Right cardiac atrium (tissue), 5 donors: ENCODE results near the gene RAB43. TPM values are rescaled to one million over a fixed set of nuclear protein-coding genes. Genes with fewer than 3 reads are reported as not detected.

Experiments
- ATAC-seq, 2 donors: fragments of 200-7000 bp; cut with Tn5 transposase; one replicate each; pipeline versions ENCODE4 v1.8.0 to v1.9.1; 2020; ENCODE audit warnings: moderate library complexity in 2 of 2, mild to moderate bottlenecking in 1 of 2
- DNase-seq, 3 donors: peaks; one replicate each; pipeline ENCODE4 v3.0.0-alpha.2; 2020
- H3K27ac ChIP-seq: one replicate; pipeline ENCODE4 v1.5.1; 2013; ENCODE audit warnings: mild to moderate bottlenecking, low read length, control low read depth, moderate library complexity
- H3K27me3 ChIP-seq: one replicate; pipeline ENCODE4 v1.6.1; 2013; ENCODE audit not compliant: control insufficient read depth, insufficient read depth
- H3K4me1 ChIP-seq: one replicate; pipeline ENCODE4 v1.6.1; 2013; ENCODE audit warnings: low read length; ENCODE audit not compliant: control insufficient read depth, insufficient read depth
- H3K4me3 ChIP-seq: one replicate; pipeline ENCODE4 v1.5.1; 2013; ENCODE audit warnings: low read length, control low read depth
- H3K9me3 ChIP-seq: one replicate; pipeline ENCODE4 v1.6.1; 2013; ENCODE audit warnings: low read length; ENCODE audit not compliant: control insufficient read depth
- WGBS: extraction: QIAGEN DNeasy Blood & Tissue Kit; methylation state at CpG from one replicate; pipeline ENCODE4 v1.1.7; 2013; 5-methylcytosine and 5-hydroxymethylcytosine counted together
- intact Hi-C, 4 donors: fragments of 100-400 bp; cut with DNase I; formaldehyde crosslinking; loops; one replicate each; pipeline versions ENCODE4 v1.11.0 to v1.14.0; 2022 to 2023
- polyA plus RNA-seq: library from polyadenylated mRNA; stranded (reverse); fragments of 200-250 nt; gene quantifications from one replicate; pipeline ENCODE4 v1.2.3, GENCODE V29; 2013
- total RNA-seq, 4 donors: library from RNA; stranded (reverse); fragmentation: NEBNext Ultra II Directional; extraction: Animal tissue kit (Norgen Biotek cat#: 25700); gene quantifications; one replicate each; pipeline ENCODE4 v1.2.1, GENCODE V29; 2021
- donor health status: healthy with polysubstance abuse.
- donor health status: DM: no; HTN: yes; CAD: no.
- donor health status: DM: no; HTN: no; CAD: no.
- donor health status: DM: no; HTN: yes; CAD: no; lungs with severe emphysema.
- donor health status: DM: yes; HTN: yes; CAD: no.

RAB43 gene
- total and polyA plus RNA-seq, 5 donors: 4.7 to 8.7 (median 6.6) TPM

DNA sequence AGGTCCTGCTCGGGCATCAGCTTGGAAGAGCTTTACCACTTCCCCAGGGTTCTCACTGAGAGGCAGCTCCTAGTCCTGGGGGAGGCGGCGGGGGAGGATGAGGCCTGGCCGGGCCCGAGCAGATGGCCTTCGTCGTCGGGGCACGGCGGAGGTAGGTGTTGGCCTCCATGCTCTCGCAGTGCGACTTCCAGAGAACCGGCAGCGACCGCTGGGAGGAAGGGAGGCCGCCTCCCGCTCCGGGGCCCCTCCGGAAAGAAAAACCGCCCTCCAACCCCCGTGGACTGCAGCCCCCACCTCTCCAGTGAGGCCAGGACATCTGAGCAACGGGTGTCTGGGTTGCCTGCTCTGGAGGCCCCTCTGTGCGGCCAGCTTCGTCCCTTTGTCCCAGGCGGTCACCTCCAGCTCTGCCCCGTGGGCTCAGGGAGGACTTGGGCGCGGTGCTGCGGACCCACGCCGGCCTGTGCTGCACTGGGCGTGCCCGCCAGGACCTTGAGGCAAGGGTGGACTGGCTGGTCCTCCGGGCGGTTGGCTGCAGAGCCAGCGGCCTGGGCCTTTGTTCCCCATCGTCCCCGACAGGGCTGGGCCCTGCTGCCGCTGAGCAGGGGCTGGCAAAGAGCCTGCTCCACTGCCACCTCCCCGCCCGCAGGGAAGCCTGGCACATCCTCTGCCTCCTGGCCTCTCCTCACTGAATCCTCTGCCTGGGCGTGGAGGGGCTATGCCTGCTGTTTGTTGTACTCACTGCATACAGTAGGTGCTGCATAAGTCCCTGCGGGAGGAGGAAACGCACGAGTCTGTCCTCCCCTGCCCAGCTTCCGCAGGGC, 74.7 kb downstream of the RAB43 start:
- Histone ChIP-seq H3K27ac (no peak overlapping the region), H3K27me3 (no peaks in the 10 kb centered on the region), H3K4me1 (peaks cover 2% of the 10 kb centered on the region), H3K4me3 (no peak overlapping the region), H3K9me3 (no peaks in the 10 kb centered on the region)
- WGBS: 89% methylated on average over 46 of the region's 46 CpGs
- peak; percentile 22 for ATAC-seq
- intact Hi-C loops: no loop called here
- DNase-seq: no peak

- Histone ChIP-seq H3K27me3 (no peaks in the 10 kb centered on the region), H3K9me3 (no peaks in the 10 kb centered on the region), H3K27ac (no peak overlapping the region), H3K4me3 (peak overlapping the region; percentile 24), H3K4me1 (no peaks in the 10 kb centered on the region)
- DNase-seq (no peak), ATAC-seq (peak; percentile 39 to 42)
- intact Hi-C loops: no loop called here
- WGBS: 24% methylated on average over 67 of the region's 67 CpGs
These were observed 75.4 kb downstream of the RAB43 start for GRCh38 chr3:129046037-129046731.

DNA sequence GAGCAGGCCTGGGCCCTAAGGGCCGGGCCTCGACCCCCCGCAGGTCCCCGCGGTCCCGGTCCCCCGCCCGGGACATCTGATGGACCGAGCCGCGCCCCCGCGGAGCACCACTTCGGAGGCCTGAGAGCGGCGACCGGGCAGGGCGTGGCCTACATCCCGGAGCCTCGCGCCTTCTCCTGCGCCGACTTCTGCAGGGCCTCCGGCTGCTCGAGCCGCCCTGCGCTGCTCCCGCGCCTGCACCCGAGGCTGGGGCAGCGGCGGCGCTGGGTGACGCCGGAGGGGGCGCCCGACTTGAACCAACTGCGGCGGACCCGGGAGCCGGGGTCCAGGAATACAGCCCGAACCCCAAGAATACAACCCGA, 75.9 kb downstream of the RAB43 start:
- intact Hi-C loops: no loop called here
- Histone ChIP-seq H3K4me1 (no peaks in the 10 kb centered on the region), H3K9me3 (no peaks in the 10 kb centered on the region), H3K27ac (no peak overlapping the region), H3K4me3 (peak overlapping the region; percentile 24), H3K27me3 (no peaks in the 10 kb centered on the region)
- ATAC-seq: peak; percentile 79 to 85
- 3% methylated on average over 43 of the region's 43 CpGs for WGBS
- DNase-seq: peak; percentile 57 to 83 (median 80)

DNA sequence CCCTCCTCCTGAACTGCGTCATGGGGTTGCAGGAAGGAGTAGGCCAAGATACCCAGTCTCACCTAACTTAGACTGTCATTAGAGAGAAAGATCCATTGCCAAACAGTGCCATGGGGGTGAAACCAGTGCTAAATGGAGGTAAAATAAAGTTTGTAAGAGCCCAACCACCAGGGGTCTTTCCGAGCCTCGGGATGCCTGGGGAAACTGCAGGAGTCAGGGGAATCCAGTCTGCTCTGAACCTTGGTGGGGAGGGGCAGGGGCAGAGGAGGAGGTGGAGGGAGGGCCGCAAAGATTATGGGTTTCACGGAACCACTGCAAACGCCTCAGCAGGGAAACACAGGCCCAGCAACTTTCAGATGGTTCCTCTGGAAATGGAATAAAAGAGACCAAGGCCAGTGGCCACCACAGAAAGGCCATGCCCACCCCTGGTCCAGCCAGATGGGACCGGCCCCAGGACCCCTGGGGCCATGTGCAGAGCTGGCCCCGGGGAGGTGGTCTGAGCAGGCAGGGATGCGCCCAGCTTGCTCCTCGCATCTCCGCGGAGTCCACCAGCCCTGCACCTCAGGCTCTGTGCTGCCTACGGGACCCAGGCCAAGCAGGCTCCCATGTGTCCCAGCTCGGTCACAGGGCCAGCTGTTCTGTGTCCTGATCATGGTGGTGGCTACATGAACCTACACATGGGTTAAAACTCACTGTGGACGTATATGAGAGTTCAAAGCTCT, 80.9 kb downstream of the RAB43 start:
- no peaks in the 10 kb centered on the region for H3K9me3 ChIP-seq
- H3K27ac ChIP-seq: no peak overlapping the region
- H3K27me3 ChIP-seq: no peaks in the 10 kb centered on the region
- intact Hi-C loops: no loop called here
- H3K4me3 ChIP-seq: no peak overlapping the region
- DNase-seq (peak in 1 of 3 donors; percentile 2), ATAC-seq (peak in 1 of 2 donors; percentile 10)
- WGBS: 83% methylated on average over 15 of the region's 15 CpGs
- H3K4me1 ChIP-seq: no peaks in the 10 kb centered on the region

DNA sequence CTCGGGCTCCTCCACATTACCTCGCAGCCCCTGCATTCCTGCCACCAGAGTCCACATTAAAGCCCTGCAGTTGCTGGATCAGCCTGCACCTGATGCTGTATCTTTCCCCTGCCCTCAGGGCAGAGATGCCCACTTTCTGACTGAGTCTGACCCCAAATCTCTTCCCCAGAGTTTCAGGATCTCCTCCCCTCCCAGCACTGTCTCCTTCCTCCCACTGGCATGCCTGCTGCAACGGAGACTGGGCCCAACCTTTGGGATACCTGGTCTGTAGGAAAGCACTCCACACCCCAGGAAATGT, 81.6 kb downstream of the RAB43 start:
- DNase-seq: peak in 1 of 3 donors; percentile 2
- Histone ChIP-seq H3K9me3 (no peaks in the 10 kb centered on the region), H3K27me3 (no peaks in the 10 kb centered on the region), H3K27ac (no peak overlapping the region), H3K4me1 (no peaks in the 10 kb centered on the region), H3K4me3 (no peak overlapping the region)
- WGBS: 73% methylated on average over 3 of the region's 3 CpGs
- intact Hi-C loops: no loop called here
- ATAC-seq: no peak

- Histone ChIP-seq H3K9me3 (no peaks in the 10 kb centered on the region), H3K4me3 (no peak overlapping the region), H3K27ac (no peak overlapping the region), H3K27me3 (no peaks in the 10 kb centered on the region), H3K4me1 (no peaks in the 10 kb centered on the region)
- DNase-seq: peak in 2 of 3 donors; percentile 21 to 77
- intact Hi-C loops: no loop called here
- WGBS: 66% methylated on average over 14 of the region's 14 CpGs
- ATAC-seq: peak; percentile 15 to 36
These were observed 82.1 kb downstream of the RAB43 start for GRCh38 chr3:129039271-129040038.

GRCh38 chr3:129038121-129038855, 83.3 kb downstream of the RAB43 start:
- ATAC-seq (no peak), DNase-seq (peak in 1 of 3 donors; percentile 4)
- H3K9me3 ChIP-seq: no peaks in the 10 kb centered on the region
- no peak overlapping the region for H3K27ac ChIP-seq
- intact Hi-C loops: no loop called here
- no peaks in the 10 kb centered on the region for H3K4me1 ChIP-seq
- H3K27me3 ChIP-seq: no peaks in the 10 kb centered on the region
- H3K4me3 ChIP-seq: no peak overlapping the region
- WGBS: 82% methylated on average over 10 of the region's 10 CpGs

Other genes with a start within 250 kb of the RAB43 start
- 10 to 100 TPM; 34.7 to 42.4 (median 38.6) TPM for gene ACAD9, start 242.2 kb downstream of the RAB43 start, total RNA-seq
- gene ACAD9, start 242.2 kb downstream of the RAB43 start, polyA plus RNA-seq: 31.1 TPM
- 1 to 10 TPM in 1 of 4 donors, under 1 TPM in 3; 0.06 to 1.0 (median 0.63) TPM for gene CFAP92, start 127.7 kb downstream of the RAB43 start, total RNA-seq
- 0.11 TPM for gene CFAP92, start 127.7 kb downstream of the RAB43 start, polyA plus RNA-seq
- 1 to 10 TPM in 2 of 4 donors, under 1 TPM in 2; 0.69 to 1.2 (median 0.94) TPM for gene EFCC1, start 120.5 kb downstream of the RAB43 start, total RNA-seq
- 1.2 TPM for gene EFCC1, start 120.5 kb downstream of the RAB43 start, polyA plus RNA-seq
- gene GP9, start 61.0 kb downstream of the RAB43 start, total RNA-seq: not detected
- gene GP9, start 61.0 kb downstream of the RAB43 start, polyA plus RNA-seq: not detected
- 10 to 100 TPM; 22.7 to 30.6 (median 27.3) TPM for gene ISY1, start 39.3 kb upstream of the RAB43 start, total RNA-seq
- gene ISY1, start 39.3 kb upstream of the RAB43 start, polyA plus RNA-seq: 17.4 TPM
- gene CNBP, start 62.1 kb upstream of the RAB43 start, total RNA-seq: 100 to 1,000 TPM; 368 to 537 (median 429) TPM
- gene CNBP, start 62.1 kb upstream of the RAB43 start, polyA plus RNA-seq: 453 TPM
- gene COPG1, start 127.8 kb upstream of the RAB43 start, total RNA-seq: 100 to 1,000 TPM in 3 of 4 donors, 10 to 100 TPM in 1; 76.3 to 133 (median 108) TPM
- 83.2 TPM for gene COPG1, start 127.8 kb upstream of the RAB43 start, polyA plus RNA-seq
- gene HMCES, start 157.1 kb upstream of the RAB43 start, total RNA-seq: 10 to 100 TPM; 38.0 to 53.2 (median 42.3) TPM
- 37.0 TPM for gene HMCES, start 157.1 kb upstream of the RAB43 start, polyA plus RNA-seq